GM12875 (cell line): Measurements from ENCODE around the gene RHOJ.

Source experiments
- H3K4me3 ChIP-seq: one replicate; pipeline ENCODE4 v1.5.1; 2011; ENCODE audit warnings: low read depth, low read length, control low read depth
- CTCF ChIP-seq: IDR thresholded peaks from 2 replicates; pipeline ENCODE4 v1.5.1; 2011; ENCODE audit warnings: low read depth, mild to moderate bottlenecking, control low read depth, inconsistent platforms, low read length, moderate library complexity, borderline replicate concordance; ENCODE audit not compliant: insufficient read depth

The RHOJ gene

DNA sequence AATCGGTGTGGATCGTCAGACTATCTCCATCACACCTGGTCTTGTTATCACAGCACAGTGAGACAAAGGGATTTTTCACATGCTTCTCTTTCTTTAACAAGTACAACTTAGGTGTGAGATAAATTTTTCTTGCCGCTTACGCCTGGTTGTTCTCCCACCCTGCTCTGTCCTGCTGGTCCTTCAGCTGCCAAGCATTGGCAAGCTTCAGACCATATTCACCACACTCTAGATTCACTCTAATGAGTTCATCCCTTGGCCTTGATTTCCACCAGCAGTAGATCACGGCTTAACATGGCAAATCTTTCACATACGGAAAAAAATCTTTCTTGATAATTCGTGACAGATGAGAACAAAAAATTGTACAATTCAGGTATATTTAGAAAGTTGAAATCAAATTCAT, 33.5 kb downstream of the RHOJ start:
- TF ChIP-seq CTCF, result no peak
- H3K4me3 ChIP-seq, result no peak overlapping the region

GRCh38 chr14:63240221-63240620, 36.0 kb downstream of the RHOJ start:
- no peak overlapping the region for H3K4me3 ChIP-seq
- TF ChIP-seq CTCF, result no peak

DNA sequence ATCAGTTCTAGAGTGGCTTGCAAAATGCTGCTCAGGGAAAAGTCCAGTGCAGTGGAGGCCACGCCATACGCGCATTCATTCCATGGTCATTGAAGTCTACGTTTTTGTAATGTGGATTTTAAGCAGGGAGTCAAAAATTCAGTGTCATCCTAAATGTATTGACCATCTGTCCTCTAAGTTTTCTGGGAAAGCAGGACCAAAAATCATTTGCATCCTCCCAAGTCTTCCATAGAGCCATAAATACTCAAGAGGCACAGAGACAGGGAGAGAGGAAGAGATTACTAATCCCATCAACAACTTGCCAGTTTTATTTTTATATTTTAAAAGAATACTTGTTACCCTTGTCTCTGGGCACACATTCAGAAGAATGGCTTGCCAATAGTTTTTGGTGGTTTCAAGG, 36.9 kb downstream of the RHOJ start:
- no peak overlapping the region for H3K4me3 ChIP-seq
- no peak for TF ChIP-seq CTCF

GRCh38 chr14:63243646-63244045, 39.4 kb downstream of the RHOJ start:
- TF ChIP-seq CTCF, result no peak
- H3K4me3 ChIP-seq, result no peak overlapping the region

DNA sequence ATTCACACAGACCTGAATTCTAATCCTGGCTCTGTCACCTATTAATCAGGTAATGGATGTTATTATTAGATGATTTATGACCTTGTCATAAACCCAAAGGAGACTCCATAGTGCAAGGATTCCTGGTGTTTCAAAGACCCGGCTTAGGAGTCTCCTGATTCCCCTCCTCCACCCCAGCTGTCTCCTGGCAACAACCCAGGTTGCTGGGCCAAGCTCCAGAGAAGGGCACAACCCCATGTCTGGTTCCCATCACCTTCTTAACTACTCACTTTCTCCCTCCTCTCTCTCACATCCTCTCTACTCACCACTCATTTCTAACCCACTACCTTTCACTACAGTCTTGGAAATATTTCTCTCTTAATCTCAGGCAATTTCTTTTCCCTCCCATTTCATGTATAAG, 41.6 kb downstream of the RHOJ start:
- TF ChIP-seq CTCF, result no peak
- no peak overlapping the region for H3K4me3 ChIP-seq

GRCh38 chr14:63248211-63248610, 44.0 kb downstream of the RHOJ start:
- no peak overlapping the region for H3K4me3 ChIP-seq
- TF ChIP-seq CTCF, result no peak

DNA sequence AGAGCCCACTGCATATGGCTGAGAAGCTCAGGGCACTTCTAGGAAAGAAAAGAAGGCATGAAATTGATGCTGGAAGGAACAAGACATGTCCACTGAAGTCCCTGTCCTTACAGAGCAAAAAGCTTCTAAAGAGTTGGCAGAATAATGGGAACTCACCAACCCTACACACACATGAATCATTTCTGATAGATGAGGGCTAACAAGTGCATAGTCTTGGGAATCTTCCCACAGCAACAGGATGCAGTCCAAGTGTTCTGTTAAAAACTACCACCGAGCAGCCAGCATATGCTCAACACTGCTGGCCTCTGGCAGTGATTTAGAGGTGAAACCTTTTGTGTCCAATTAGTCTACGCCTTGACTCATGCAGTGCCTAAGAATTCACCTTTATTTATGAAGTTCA, 44.8 kb downstream of the RHOJ start:
- no peak for TF ChIP-seq CTCF
- H3K4me3 ChIP-seq, result no peak overlapping the region

DNA sequence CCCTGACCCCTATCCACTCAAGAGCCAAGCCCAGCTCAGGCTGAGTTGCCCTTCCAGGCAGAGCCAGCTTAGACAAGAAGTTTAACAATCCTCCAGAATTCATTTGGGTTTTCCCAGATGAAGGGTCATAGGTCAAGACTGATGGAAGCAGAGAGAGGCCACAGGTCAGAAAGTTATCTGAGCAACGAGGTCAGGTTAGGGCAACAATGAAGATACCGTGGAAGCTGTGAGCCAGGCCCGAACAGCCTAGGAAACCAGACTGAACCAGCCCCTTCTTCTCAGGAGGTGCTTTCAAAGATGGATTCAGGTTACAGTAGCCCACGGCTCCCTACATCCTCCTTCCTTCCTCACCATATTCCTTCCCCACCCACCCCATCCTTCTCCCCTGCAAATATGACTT, 53.1 kb downstream of the RHOJ start:
- no peak overlapping the region for H3K4me3 ChIP-seq
- no peak for TF ChIP-seq CTCF
